Keratinocyte (primary cell): ENCODE results near the gene TMEM135. TPM values are rescaled to one million over a fixed set of nuclear protein-coding genes. Genes with fewer than 3 reads are reported as not detected.

Experiments used
- DNase-seq: peaks from one replicate; pipeline ENCODE4 v3.0.0-alpha.2; 2011; ENCODE audit warnings: low read depth, missing footprints, low spot score
- FAIRE-seq: peaks from 2 replicates; lab custom pipeline; 2011; peaks lifted over from hg19 to GRCh38; lab: Jason Lieb, UNC
- H2AFZ ChIP-seq: 2 replicates; pipeline ENCODE4 v1.6.0; 2012; ENCODE audit warnings: low read length, control low read depth, inconsistent platforms; ENCODE audit not compliant: control insufficient read depth
- H3K27ac ChIP-seq: 2 replicates; pipeline ENCODE4 v1.5.1; 2011; ENCODE audit warnings: low read length; ENCODE audit not compliant: control insufficient read depth, insufficient read depth
- H3K27me3 ChIP-seq: 3 replicates; pipeline ENCODE4 v1.6.0; 2011; ENCODE audit warnings: low read length; ENCODE audit not compliant: control insufficient read depth, insufficient read depth; ENCODE audit errors: extremely low read depth
- H3K36me3 ChIP-seq, 2 experiments: 2 replicates in 1 of 2; 3 replicates in 1 of 2; pipeline ENCODE4 v1.5.1; 2011; ENCODE audit warnings: low read length in 2 of 2, mild to moderate bottlenecking in 1 of 2; ENCODE audit not compliant: control insufficient read depth in 2 of 2, insufficient read depth in 2 of 2; ENCODE audit errors: extremely low read depth in 1 of 2
- H3K4me1 ChIP-seq: 3 replicates; pipeline ENCODE4 v1.5.1; 2011; ENCODE audit warnings: low read length; ENCODE audit not compliant: control insufficient read depth, insufficient read depth; ENCODE audit errors: extremely low read depth
- H3K4me2 ChIP-seq: 3 replicates; pipeline ENCODE4 v1.6.0; 2011; ENCODE audit warnings: low read depth, low read length; ENCODE audit not compliant: control insufficient read depth, insufficient read depth; ENCODE audit errors: extremely low read depth
- H3K4me3 ChIP-seq, 3 experiments: fragments of 200-600 bp in 1 of 3; sonication (generic) in 1 of 3; 2 replicates in 2 of 3; 3 replicates in 1 of 3; pipeline ENCODE4 v1.5.1; 2011 to 2016; ENCODE audit warnings: low read length in 3 of 3, mild to moderate bottlenecking in 3 of 3, control low read depth in 2 of 3, inconsistent platforms in 1 of 3, low read depth in 1 of 3, mixed read lengths in 1 of 3, mixed run types in 1 of 3, moderate library complexity in 1 of 3; ENCODE audit not compliant: control insufficient read depth in 2 of 3, insufficient read depth in 2 of 3; ENCODE audit errors: extremely low read depth in 1 of 3
- H3K79me2 ChIP-seq: 2 replicates; pipeline ENCODE4 v1.6.0; 2012; ENCODE audit warnings: low read length; ENCODE audit not compliant: control insufficient read depth, insufficient read depth
- H3K9ac ChIP-seq: 3 replicates; pipeline ENCODE4 v1.6.0; 2011; ENCODE audit warnings: low read length; ENCODE audit not compliant: control insufficient read depth, insufficient read depth; ENCODE audit errors: extremely low read depth
- H3K9me1 ChIP-seq: 3 replicates; pipeline ENCODE4 v1.6.0; 2011; ENCODE audit warnings: low read length; ENCODE audit not compliant: control insufficient read depth, insufficient read depth; ENCODE audit errors: extremely low read depth
- H3K9me3 ChIP-seq: 2 replicates; pipeline ENCODE4 v1.5.1; 2012; ENCODE audit warnings: low read depth, low read length; ENCODE audit not compliant: control insufficient read depth
- H4K20me1 ChIP-seq: 3 replicates; pipeline ENCODE4 v1.6.0; 2011; ENCODE audit warnings: low read length; ENCODE audit not compliant: control insufficient read depth, insufficient read depth; ENCODE audit errors: extremely low read depth
- CTCF ChIP-seq, 3 experiments: IDR thresholded peaks in 1 of 3; conservative IDR thresholded peaks in 1 of 3; optimal IDR thresholded peaks in 1 of 3; 2 replicates in 2 of 3; 3 replicates in 1 of 3; pipeline versions ENCODE3 to v1.5.1; 2011; ENCODE audit warnings: low read length in 3 of 3, mild to moderate bottlenecking in 3 of 3, moderate library complexity in 2 of 3, control low read depth in 1 of 3, inconsistent platforms in 1 of 3; ENCODE audit not compliant: insufficient read depth in 2 of 3; ENCODE audit errors: extremely low read depth in 1 of 3
- EZH2 ChIP-seq: IDR thresholded peaks from one replicate; pipeline ENCODE4 v1.6.1; 2012; ENCODE audit warnings: inconsistent platforms, mild to moderate bottlenecking, low read length, moderate library complexity
- dilution Hi-C: fragments of 300-500 bp; cut with MboI; formaldehyde crosslinking; loops from one replicate; pipeline ENCODE4 v1.7.0; 2020; ENCODE audit warnings: low sequenced_read_pairs; ENCODE audit not compliant: extremely low pct_ligation_motif_present
- polyA plus RNA-seq, 5 experiments: library from polyadenylated mRNA; depleted of rRNA in 3 of 5; stranded (reverse) in 3 of 5; stranded (forward) in 1 of 5; unstranded in 1 of 5; fragments of >200 nt; gene quantifications; 1 replicate in 1 of 5; 2 replicates in 3 of 5; 3 replicates in 1 of 5; pipeline versions ENCODE4 v1.2.1 to v1.2.3, GENCODE V29; 2011 to 2012; ENCODE audit warnings: missing spikeins in 2 of 5, low read depth in 1 of 5, low replicate concordance in 1 of 5

The TMEM135 gene
- polyA plus RNA-seq, 1 donor (not counting 4 experiments of a cell fraction or from before 2014, with no cell fraction given): 15.0 TPM

GRCh38 chr11:87358461-87358860, 320.7 kb downstream of the TMEM135 start:
- no peak for FAIRE-seq
- Histone ChIP-seq H4K20me1 (no peaks in the 10 kb centered on the region), H3K27me3 (no peaks in the 10 kb centered on the region), H2AFZ (no peak overlapping the region), H3K36me3 (no peaks in the 10 kb centered on the region), H3K4me2 (no peak overlapping the region), H3K9me1 (no peaks in the 10 kb centered on the region), H3K27ac (no peak overlapping the region), H3K4me1 (peaks cover 2% of the 10 kb centered on the region), H3K4me3 (no peak overlapping the region), H3K79me2 (no peaks in the 10 kb centered on the region), H3K9ac (no peak overlapping the region), H3K9me3 (no peaks in the 10 kb centered on the region)
- no peak for DNase-seq
- no peak for TF ChIP-seq EZH2
- TF ChIP-seq CTCF (optimal IDR thresholded peaks at IDR 0.05 in 1 of 3, IDR thresholded peaks at IDR 0.05 in 1 of 3, conservative IDR thresholded peaks at IDR 0.05 in 1 of 3; ENCODE audit: extremely low read depth in 1 of 3, insufficient read depth in 2 of 3, low read length in 3 of 3): no peak
- dilution Hi-C loops: no loop called here

- H3K9me1 ChIP-seq: no peaks in the 10 kb centered on the region
- no peaks in the 10 kb centered on the region for H3K9me3 ChIP-seq
- FAIRE-seq (no peak), DNase-seq (no peak)
- dilution Hi-C loops: no loop called here
- TF ChIP-seq CTCF (optimal IDR thresholded peaks at IDR 0.05 in 1 of 3, IDR thresholded peaks at IDR 0.05 in 1 of 3, conservative IDR thresholded peaks at IDR 0.05 in 1 of 3; ENCODE audit: extremely low read depth in 1 of 3, insufficient read depth in 2 of 3, low read length in 3 of 3) (no peak), EZH2 (no peak)
- H4K20me1 ChIP-seq: no peaks in the 10 kb centered on the region
- no peak overlapping the region for H3K27ac ChIP-seq
- H3K4me2 ChIP-seq: no peak overlapping the region
- no peaks in the 10 kb centered on the region for H3K36me3 ChIP-seq
- no peaks in the 10 kb centered on the region for H3K79me2 ChIP-seq
- H3K9ac ChIP-seq: no peak overlapping the region
- no peaks in the 10 kb centered on the region for H3K4me1 ChIP-seq
- H3K27me3 ChIP-seq: no peaks in the 10 kb centered on the region
- no peak overlapping the region for H2AFZ ChIP-seq
- no peak overlapping the region for H3K4me3 ChIP-seq
Observed at GRCh38 chr11:87359401-87359800, 321.7 kb downstream of the TMEM135 start.
